Thymus (tissue), 11 donors: Measurements from ENCODE around the gene ARSG. TPM values are rescaled to one million over a fixed set of nuclear protein-coding genes. Genes with fewer than 3 reads are reported as not detected.
A peak's percentile ranks its signal among the peaks of the same experiment; 100 is the strongest.

Experiments
- DNase-seq, 9 donors: peaks; one replicate each; pipeline ENCODE4 v3.0.0-alpha.2; 2013; ENCODE audit warnings: low spot score in 9 of 9, low read depth in 6 of 9, missing footprints in 1 of 9
- H3K27ac ChIP-seq, 2 donors: one replicate each; pipeline ENCODE4 v1.5.1; 2013; ENCODE audit warnings: control low read depth in 1 of 2, low read depth in 1 of 2, low read length in 1 of 2, mild to moderate bottlenecking in 1 of 2, moderate library complexity in 1 of 2
- H3K27me3 ChIP-seq, 2 donors: one replicate each; pipeline ENCODE4 v1.5.1; 2013; ENCODE audit warnings: low read length in 1 of 2; ENCODE audit not compliant: control insufficient read depth in 2 of 2, insufficient read depth in 1 of 2
- H3K36me3 ChIP-seq, 2 donors: one replicate each; pipeline ENCODE4 v1.5.1; 2013; ENCODE audit warnings: low read length in 1 of 2, mild to moderate bottlenecking in 1 of 2, moderate library complexity in 1 of 2; ENCODE audit not compliant: control insufficient read depth in 2 of 2, insufficient read depth in 2 of 2
- H3K4me1 ChIP-seq, 2 donors: one replicate each; pipeline ENCODE4 v1.5.1; 2013; ENCODE audit warnings: low read length in 2 of 2; ENCODE audit not compliant: control insufficient read depth in 2 of 2, insufficient read depth in 2 of 2
- H3K4me3 ChIP-seq, 2 donors: one replicate each; pipeline ENCODE4 v1.5.1; 2013; ENCODE audit warnings: low read length in 2 of 2, control low read depth in 1 of 2, mild to moderate bottlenecking in 1 of 2
- H3K9me3 ChIP-seq, 2 donors: one replicate each; pipeline ENCODE4 v1.5.1; 2013; ENCODE audit warnings: low read length in 1 of 2, mild to moderate bottlenecking in 1 of 2; ENCODE audit not compliant: control insufficient read depth in 2 of 2, insufficient read depth in 1 of 2
- WGBS: extraction: QIAGEN DNeasy Blood & Tissue Kit; methylation state at CpG from one replicate; pipeline ENCODE4 v1.1.7; 2013; 5-methylcytosine and 5-hydroxymethylcytosine counted together
- polyA plus RNA-seq: library from polyadenylated mRNA; stranded (reverse); fragments of 200-250 nt; gene quantifications from one replicate; pipeline ENCODE4 v1.2.3, GENCODE V29; 2013
- total RNA-seq: library from RNA; stranded (reverse); fragments of 120-200 nt; gene quantifications from one replicate; pipeline ENCODE4 v1.2.4, GENCODE V29; 2013
- donor health status: healthy.

The ARSG gene
- total and polyA plus RNA-seq, 2 donors = 2.6 to 5.2 TPM

GRCh38 chr17:68424203-68424602 lies 132.9 kb downstream of the ARSG start:
- no peak overlapping the region for H3K4me3 ChIP-seq
- no peaks in the 10 kb centered on the region for H3K27me3 ChIP-seq
- no peaks in the 10 kb centered on the region for H3K9me3 ChIP-seq
- no peaks in the 10 kb centered on the region for H3K4me1 ChIP-seq
- no peak for DNase-seq
- WGBS = 98% methylated on average over 12 of the region's 12 CpGs
- H3K36me3 ChIP-seq = peaks cover 0 to 6% of the 10 kb centered on the region in 2 donors
- no peak overlapping the region for H3K27ac ChIP-seq

GRCh38 chr17:68424861-68425260 lies 133.6 kb downstream of the ARSG start:
- Histone ChIP-seq H3K27me3 (no peaks in the 10 kb centered on the region), H3K4me1 (no peaks in the 10 kb centered on the region), H3K4me3 (no peak overlapping the region), H3K27ac (no peak overlapping the region), H3K9me3 (no peaks in the 10 kb centered on the region), H3K36me3 (peaks cover 0 to 6% of the 10 kb centered on the region in 2 donors)
- no peak for DNase-seq
- WGBS = 94% methylated on average over 6 of the region's 6 CpGs

- no peak for DNase-seq
- 97% methylated on average over 12 of the region's 12 CpGs for WGBS
- no peak overlapping the region for H3K27ac ChIP-seq
These were observed 134.7 kb downstream of the ARSG start for GRCh38 chr17:68425979-68426378.

GRCh38 chr17:68427575-68427974 lies 136.3 kb downstream of the ARSG start:
- Histone ChIP-seq H3K27me3 (no peaks in the 10 kb centered on the region), H3K36me3 (peaks cover 0 to 2% of the 10 kb centered on the region in 2 donors), H3K9me3 (no peaks in the 10 kb centered on the region), H3K4me1 (peaks cover 0 to 6% of the 10 kb centered on the region in 2 donors), H3K27ac (no peak overlapping the region), H3K4me3 (no peak overlapping the region)
- over 99% methylated on average over 7 of the region's 7 CpGs for WGBS
- DNase-seq = no peak

More at GRCh38 chr17:68425979-68426378, 134.7 kb downstream of the ARSG start:
- peaks cover 0 to 2% of the 10 kb centered on the region in 2 donors for H3K36me3 ChIP-seq
- H3K4me1 ChIP-seq = no peaks in the 10 kb centered on the region
- H3K27me3 ChIP-seq = no peaks in the 10 kb centered on the region
- no peaks in the 10 kb centered on the region for H3K9me3 ChIP-seq
- no peak overlapping the region for H3K4me3 ChIP-seq

GRCh38 chr17:68428498-68429172 lies 137.3 kb downstream of the ARSG start:
- no peaks in the 10 kb centered on the region for H3K27me3 ChIP-seq
- H3K27ac ChIP-seq = no peak overlapping the region
- H3K36me3 ChIP-seq = peaks cover 0 to 2% of the 10 kb centered on the region in 2 donors
- WGBS = 96% methylated on average over 14 of the region's 14 CpGs
- no peaks in the 10 kb centered on the region for H3K9me3 ChIP-seq
- no peak for DNase-seq
- no peak overlapping the region for H3K4me3 ChIP-seq
- peaks cover 0 to 6% of the 10 kb centered on the region in 2 donors for H3K4me1 ChIP-seq

GRCh38 chr17:68429881-68430280 lies 138.6 kb downstream of the ARSG start:
- no peak overlapping the region for H3K4me3 ChIP-seq
- peaks cover 0 to 6% of the 10 kb centered on the region in 2 donors for H3K4me1 ChIP-seq
- H3K9me3 ChIP-seq = no peaks in the 10 kb centered on the region
- DNase-seq = no peak
- no peak overlapping the region for H3K27ac ChIP-seq
- H3K36me3 ChIP-seq = peaks cover 0 to 2% of the 10 kb centered on the region in 2 donors
- 97% methylated on average over 11 of the region's 11 CpGs for WGBS
- no peaks in the 10 kb centered on the region for H3K27me3 ChIP-seq

- Histone ChIP-seq H3K4me1 (peaks cover 5 to 12% of the 10 kb centered on the region in 2 donors), H3K27me3 (no peaks in the 10 kb centered on the region), H3K4me3 (no peak overlapping the region), H3K9me3 (no peaks in the 10 kb centered on the region), H3K27ac (no peak overlapping the region), H3K36me3 (peaks cover 0 to 2% of the 10 kb centered on the region in 2 donors)
- WGBS = 93% methylated on average over 13 of the region's 13 CpGs
- DNase-seq = no peak
These were observed 139.8 kb downstream of the ARSG start for GRCh38 chr17:68431045-68431608.

- H3K4me1 ChIP-seq = peaks cover 10 to 18% of the 10 kb centered on the region in 2 donors
- peak; percentile 27 to 88 (median 60) for DNase-seq
- no peaks in the 10 kb centered on the region for H3K9me3 ChIP-seq
- H3K4me3 ChIP-seq = no peak overlapping the region
- H3K36me3 ChIP-seq = peaks cover 0 to 2% of the 10 kb centered on the region in 2 donors
- no peaks in the 10 kb centered on the region for H3K27me3 ChIP-seq
- WGBS = 76% methylated on average over 15 of the region's 15 CpGs
- no peak overlapping the region for H3K27ac ChIP-seq
These were observed 140.4 kb downstream of the ARSG start for GRCh38 chr17:68431661-68432071.

- no peaks in the 10 kb centered on the region for H3K9me3 ChIP-seq
- H3K4me3 ChIP-seq = no peak overlapping the region
- WGBS = 96% methylated on average over 14 of the region's 14 CpGs
- peaks cover 0 to 2% of the 10 kb centered on the region in 2 donors for H3K36me3 ChIP-seq
- H3K27me3 ChIP-seq = no peaks in the 10 kb centered on the region
- peaks cover 10 to 22% of the 10 kb centered on the region in 2 donors for H3K4me1 ChIP-seq
- H3K27ac ChIP-seq = no peak overlapping the region
- no peak for DNase-seq
These were observed 141.0 kb downstream of the ARSG start for GRCh38 chr17:68432086-68432864.
